WTC11 (cell line): ENCODE data around the gene NKX6-2.

Experiments used
- CTCF ChIP-seq: fragments of 200-600 bp; IDR thresholded peaks from 2 replicates; pipeline ENCODE4 v1.8.0; 2022; ENCODE audit warnings: antibody characterized with exemption
- IRF2 ChIP-seq: sonication (generic); formaldehyde crosslinking; IDR thresholded peaks from 2 replicates; pipeline ENCODE4 v1.8.0; 2022; ENCODE audit warnings: low read depth, missing genetic modification reagents, borderline replicate concordance
- NR2C2 ChIP-seq: sonication (generic); formaldehyde crosslinking; IDR thresholded peaks from 2 replicates; pipeline ENCODE4 v1.8.0; 2022; ENCODE audit warnings: mild to moderate bottlenecking, missing genetic modification reagents
- ZNF423 ChIP-seq: fragments of 250-450 bp; sonication (Bioruptor Pico); IDR thresholded peaks from 2 replicates; pipeline ENCODE4 v2.1.2; 2022; ENCODE audit warnings: mild to moderate bottlenecking, moderate library complexity

GRCh38 chr10:132806110-132806509 is 20.2 kb upstream of the NKX6-2 start:
- TF ChIP-seq CTCF (no peak), IRF2 (CRISPR knock-in tag) (no peak), NR2C2 (CRISPR knock-in tag) (no peak), ZNF423 (no peak)
